Upper lobe of right lung (tissue), 1 donor: Measurements from ENCODE around the gene GPR107. TPM values are rescaled to one million over a fixed set of nuclear protein-coding genes. Genes with fewer than 3 reads are reported as not detected.

ENCODE experiments used
- ATAC-seq: fragments of 200-7000 bp; cut with Tn5 transposase; one replicate; pipeline ENCODE4 v1.9.1; 2020; ENCODE audit warnings: mild to moderate bottlenecking, moderate library complexity
- DNase-seq: peaks from one replicate; pipeline ENCODE4 v3.0.0-alpha.2; 2020
- H3K27ac ChIP-seq: fragments of 200-600 bp; one replicate; pipeline ENCODE4 v1.8.0; 2022
- H3K27me3 ChIP-seq: fragments of 200-600 bp; one replicate; pipeline ENCODE4 v1.8.0; 2022; ENCODE audit warnings: mild to moderate bottlenecking
- H3K36me3 ChIP-seq: fragments of 200-600 bp; one replicate; pipeline ENCODE4 v1.8.0; 2022
- H3K4me1 ChIP-seq: fragments of 200-600 bp; one replicate; pipeline ENCODE4 v1.8.0; 2022
- H3K4me3 ChIP-seq: fragments of 200-600 bp; one replicate; pipeline ENCODE4 v1.8.0; 2022; ENCODE audit warnings: mild to moderate bottlenecking
- H3K9me3 ChIP-seq: fragments of 200-600 bp; one replicate; pipeline ENCODE4 v1.8.0; 2022
- intact Hi-C: fragments of 100-400 bp; cut with DNase I; formaldehyde crosslinking; loops from one replicate; pipeline ENCODE4 v1.11.0; 2022
- total RNA-seq: library from RNA; stranded (reverse); fragmentation: NEBNext Ultra II Directional; extraction: Animal tissue kit (Norgen Biotek cat#: 25700); gene quantifications from one replicate; pipeline ENCODE4 v1.2.1, GENCODE V29; 2021
- TF ChIP-seq, protein P1 (sequence below): fragments of 200-600 bp; IDR thresholded peaks from one replicate; pipeline ENCODE4 v1.8.0; 2022; ENCODE audit warnings: antibody characterized with exemption
- donor health status: DM: no; HTN: yes; CAD: no; lungs with severe emphysema.

Gene GPR107
- total RNA-seq, 1 donor from 2014 or later, result 39.3 TPM

DNA sequence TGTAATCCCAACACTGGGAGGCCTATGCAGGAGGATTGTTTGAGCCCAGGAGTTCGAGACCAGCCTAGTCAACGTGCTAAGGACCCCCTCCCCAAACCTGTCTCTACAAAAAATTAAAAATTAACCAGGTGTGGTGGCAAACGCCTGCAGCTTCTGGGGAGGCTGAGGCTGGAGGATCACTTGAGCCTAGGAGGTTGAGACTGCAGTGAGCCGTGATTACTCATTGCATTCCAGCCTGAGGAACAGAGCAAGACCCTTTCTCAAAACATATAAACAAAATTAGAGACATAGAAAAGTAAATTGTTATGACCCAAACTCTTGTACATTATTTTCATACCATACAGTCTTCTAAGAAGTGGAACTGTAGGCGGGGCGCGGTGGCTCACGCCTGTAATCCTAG, 1.1 kb downstream of the GPR107 start:
- Histone ChIP-seq H3K27ac (peak overlapping the region; percentile 97), H3K4me1 (peaks cover 29% of the 10 kb centered on the region), H3K36me3 (peaks cover 18% of the 10 kb centered on the region), H3K27me3 (no peaks in the 10 kb centered on the region), H3K9me3 (no peaks in the 10 kb centered on the region), H3K4me3 (peak overlapping the region; percentile 98)
- no peak for ATAC-seq
- TF ChIP-seq, protein P1, sequence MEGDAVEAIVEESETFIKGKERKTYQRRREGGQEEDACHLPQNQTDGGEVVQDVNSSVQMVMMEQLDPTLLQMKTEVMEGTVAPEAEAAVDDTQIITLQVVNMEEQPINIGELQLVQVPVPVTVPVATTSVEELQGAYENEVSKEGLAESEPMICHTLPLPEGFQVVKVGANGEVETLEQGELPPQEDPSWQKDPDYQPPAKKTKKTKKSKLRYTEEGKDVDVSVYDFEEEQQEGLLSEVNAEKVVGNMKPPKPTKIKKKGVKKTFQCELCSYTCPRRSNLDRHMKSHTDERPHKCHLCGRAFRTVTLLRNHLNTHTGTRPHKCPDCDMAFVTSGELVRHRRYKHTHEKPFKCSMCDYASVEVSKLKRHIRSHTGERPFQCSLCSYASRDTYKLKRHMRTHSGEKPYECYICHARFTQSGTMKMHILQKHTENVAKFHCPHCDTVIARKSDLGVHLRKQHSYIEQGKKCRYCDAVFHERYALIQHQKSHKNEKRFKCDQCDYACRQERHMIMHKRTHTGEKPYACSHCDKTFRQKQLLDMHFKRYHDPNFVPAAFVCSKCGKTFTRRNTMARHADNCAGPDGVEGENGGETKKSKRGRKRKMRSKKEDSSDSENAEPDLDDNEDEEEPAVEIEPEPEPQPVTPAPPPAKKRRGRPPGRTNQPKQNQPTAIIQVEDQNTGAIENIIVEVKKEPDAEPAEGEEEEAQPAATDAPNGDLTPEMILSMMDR, result no peak
- intact Hi-C loops, result no loop called here
- no peak for DNase-seq

DNA sequence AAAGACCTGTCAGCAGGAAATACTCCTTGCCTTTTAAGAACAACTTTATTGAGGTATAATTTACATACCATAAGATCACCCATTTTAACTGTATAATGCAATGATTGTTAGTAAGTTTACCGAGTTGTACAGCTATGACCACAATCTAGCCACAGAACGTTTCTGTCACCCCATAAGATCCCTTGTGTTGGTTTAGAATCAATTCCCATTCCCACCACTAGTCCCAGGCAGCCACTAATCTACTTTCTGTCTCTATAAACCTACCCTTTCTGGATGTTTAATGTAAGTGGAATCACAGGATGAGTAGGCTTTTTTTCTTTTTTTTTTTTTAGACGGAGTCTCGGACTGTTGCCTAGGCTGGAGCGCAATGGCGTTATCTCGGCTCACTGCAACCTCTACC, 4.4 kb downstream of the GPR107 start:
- no peak overlapping the region for H3K4me3 ChIP-seq
- H3K36me3 ChIP-seq, result peaks cover 18% of the 10 kb centered on the region
- no peak overlapping the region for H3K27ac ChIP-seq
- H3K9me3 ChIP-seq, result no peaks in the 10 kb centered on the region
- H3K4me1 ChIP-seq, result peaks cover 24% of the 10 kb centered on the region
- ATAC-seq (no peak), DNase-seq (no peak)
- TF ChIP-seq, protein P1, result peak; percentile 20
- no peaks in the 10 kb centered on the region for H3K27me3 ChIP-seq
- intact Hi-C loops, result no loop called here

DNA sequence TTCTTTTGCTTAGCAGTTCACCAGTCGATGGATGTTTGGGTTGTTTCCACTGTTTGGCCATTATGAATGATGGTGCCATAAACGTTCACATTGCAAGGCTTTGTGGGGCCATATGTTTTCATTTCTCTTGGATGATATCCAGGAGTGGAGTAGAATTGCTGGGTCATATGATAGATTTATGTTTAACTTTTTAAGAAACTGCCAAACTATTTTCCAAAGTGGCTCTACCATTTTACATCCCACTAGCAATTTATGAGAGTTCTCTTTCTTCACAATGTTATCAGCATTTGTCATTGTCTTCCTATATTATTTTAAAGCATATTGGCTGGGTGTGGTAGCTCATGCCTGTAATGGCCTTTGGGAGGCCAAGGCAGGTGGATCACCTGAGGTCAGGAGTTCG, 5.2 kb downstream of the GPR107 start:
- TF ChIP-seq, protein P1, result no peak
- Histone ChIP-seq H3K4me1 (peaks cover 23% of the 10 kb centered on the region), H3K9me3 (no peaks in the 10 kb centered on the region), H3K27ac (no peak overlapping the region), H3K4me3 (no peak overlapping the region), H3K27me3 (no peaks in the 10 kb centered on the region), H3K36me3 (peaks cover 18% of the 10 kb centered on the region)
- no peak for ATAC-seq
- DNase-seq, result no peak
- intact Hi-C loops, result no loop called here

DNA sequence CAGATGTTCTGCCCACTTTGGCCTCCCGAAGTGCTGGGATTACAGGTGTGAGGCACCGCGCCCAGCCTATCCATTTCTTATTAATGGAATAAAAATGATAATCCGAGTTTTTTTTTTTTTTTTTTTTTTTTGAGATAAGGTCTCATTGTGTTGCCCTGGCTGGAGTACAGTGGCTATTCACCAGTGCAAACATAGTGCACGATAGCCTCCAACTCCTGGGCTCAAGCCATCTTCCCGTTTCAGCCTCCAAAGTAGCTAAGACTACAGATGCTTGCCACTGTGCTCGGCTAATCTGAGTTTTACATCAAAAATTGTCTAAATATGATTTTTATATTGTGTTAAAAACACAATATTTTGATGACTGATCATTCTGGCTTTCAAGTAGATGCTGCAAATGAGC, 6.6 kb downstream of the GPR107 start:
- TF ChIP-seq, protein P1, result no peak
- H3K4me1 ChIP-seq, result peaks cover 15% of the 10 kb centered on the region
- H3K36me3 ChIP-seq, result peaks cover 18% of the 10 kb centered on the region
- intact Hi-C loops, result no loop called here
- no peaks in the 10 kb centered on the region for H3K9me3 ChIP-seq
- H3K27me3 ChIP-seq, result no peaks in the 10 kb centered on the region
- no peak for ATAC-seq
- DNase-seq, result no peak
- no peak overlapping the region for H3K4me3 ChIP-seq
- no peak overlapping the region for H3K27ac ChIP-seq

DNA sequence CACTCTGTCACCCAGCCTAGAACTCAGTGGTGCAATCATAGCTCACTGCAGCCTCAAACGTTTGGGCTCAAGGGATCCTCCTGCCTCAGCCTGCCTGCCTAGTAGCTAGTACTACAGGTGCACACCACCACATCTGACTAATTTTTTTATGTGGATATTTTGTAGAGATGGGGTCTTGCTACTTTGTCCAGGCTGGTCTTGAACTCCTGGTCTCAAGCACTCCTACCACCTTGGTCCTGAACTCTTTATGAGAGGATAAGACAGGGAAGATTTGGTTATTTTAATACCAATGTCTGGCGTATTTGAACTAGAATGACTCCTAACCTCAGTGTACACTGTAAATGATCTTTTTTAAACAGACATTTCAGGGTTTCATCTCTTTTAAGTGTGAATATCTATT, 9.0 kb downstream of the GPR107 start:
- Histone ChIP-seq H3K9me3 (no peaks in the 10 kb centered on the region), H3K27ac (no peak overlapping the region), H3K4me1 (peaks cover 13% of the 10 kb centered on the region), H3K4me3 (no peak overlapping the region), H3K36me3 (peaks cover 16% of the 10 kb centered on the region), H3K27me3 (no peaks in the 10 kb centered on the region)
- TF ChIP-seq, protein P1, result no peak
- DNase-seq (no peak), ATAC-seq (no peak)
- intact Hi-C loops, result no loop called here

DNA sequence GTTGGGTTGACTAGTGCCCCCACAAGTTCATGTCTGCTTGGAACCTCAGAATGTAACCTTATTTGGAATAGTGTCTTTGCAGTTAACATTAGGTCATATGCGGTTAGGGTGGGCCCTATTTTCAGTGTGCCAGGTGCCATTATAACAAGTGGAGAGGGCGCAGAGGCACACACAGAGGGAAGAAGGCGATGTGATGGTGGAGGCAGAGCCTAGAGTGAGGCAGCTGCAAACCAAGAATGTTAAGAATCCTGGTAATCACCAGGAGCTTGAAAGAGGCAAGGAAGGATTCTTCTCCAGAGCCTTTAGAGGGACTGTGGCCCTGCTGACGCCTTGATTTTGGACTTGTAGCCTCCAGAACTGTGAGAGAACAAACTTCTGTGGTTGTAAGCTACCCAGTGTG, 10.9 kb downstream of the GPR107 start:
- intact Hi-C loops, result no loop called here

More for the DNA sequence above, 10.9 kb downstream of the GPR107 start:
- ATAC-seq (no peak), DNase-seq (no peak)
- H3K27ac ChIP-seq, result no peak overlapping the region
- TF ChIP-seq, protein P1, result no peak
- no peak overlapping the region for H3K4me3 ChIP-seq
- no peaks in the 10 kb centered on the region for H3K27me3 ChIP-seq
- H3K36me3 ChIP-seq, result no peaks in the 10 kb centered on the region
- no peaks in the 10 kb centered on the region for H3K9me3 ChIP-seq
- peaks cover 30% of the 10 kb centered on the region for H3K4me1 ChIP-seq
